Measurements from ENCODE around the gene SOX5. TPM values are rescaled to one million over a fixed set of nuclear protein-coding genes. Genes with fewer than 3 reads are reported as not detected.

The SOX5 gene
- total and polyA plus RNA-seq, 2 of the 8 experiments (the other 6 are each of a cell fraction or from before 2014, with no cell fraction given), result 2.2 to 2.6 TPM

DNA sequence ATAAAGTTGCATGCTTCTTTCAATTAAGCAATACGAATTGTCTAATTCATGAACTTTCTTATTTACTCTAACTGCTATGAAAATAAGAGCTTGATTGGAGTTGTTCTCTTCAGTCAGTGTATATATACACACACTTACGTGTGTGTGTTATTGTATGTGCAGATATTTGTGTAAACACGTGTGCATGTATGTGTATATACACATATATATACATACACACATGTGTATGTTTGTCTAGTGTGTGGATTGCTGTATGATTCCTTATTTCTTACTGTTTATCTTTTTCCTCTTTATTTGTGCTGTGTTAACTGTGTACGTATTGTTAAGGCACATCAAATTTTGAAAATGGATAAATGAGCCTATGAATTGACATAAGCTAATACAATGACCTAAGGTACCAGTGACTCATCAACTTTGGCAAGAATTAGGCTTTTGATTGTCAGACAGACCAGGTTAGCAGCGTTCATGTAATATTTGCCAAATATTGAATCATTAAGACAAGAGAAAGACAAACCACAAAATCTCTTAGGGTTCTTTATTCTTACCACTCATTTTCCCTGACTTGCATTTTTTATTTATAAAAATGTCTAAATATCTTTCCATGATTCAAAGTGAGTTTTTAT lies 423.9 kb downstream of the SOX5 start (continued):
- TF ChIP-seq, protein P1, sequence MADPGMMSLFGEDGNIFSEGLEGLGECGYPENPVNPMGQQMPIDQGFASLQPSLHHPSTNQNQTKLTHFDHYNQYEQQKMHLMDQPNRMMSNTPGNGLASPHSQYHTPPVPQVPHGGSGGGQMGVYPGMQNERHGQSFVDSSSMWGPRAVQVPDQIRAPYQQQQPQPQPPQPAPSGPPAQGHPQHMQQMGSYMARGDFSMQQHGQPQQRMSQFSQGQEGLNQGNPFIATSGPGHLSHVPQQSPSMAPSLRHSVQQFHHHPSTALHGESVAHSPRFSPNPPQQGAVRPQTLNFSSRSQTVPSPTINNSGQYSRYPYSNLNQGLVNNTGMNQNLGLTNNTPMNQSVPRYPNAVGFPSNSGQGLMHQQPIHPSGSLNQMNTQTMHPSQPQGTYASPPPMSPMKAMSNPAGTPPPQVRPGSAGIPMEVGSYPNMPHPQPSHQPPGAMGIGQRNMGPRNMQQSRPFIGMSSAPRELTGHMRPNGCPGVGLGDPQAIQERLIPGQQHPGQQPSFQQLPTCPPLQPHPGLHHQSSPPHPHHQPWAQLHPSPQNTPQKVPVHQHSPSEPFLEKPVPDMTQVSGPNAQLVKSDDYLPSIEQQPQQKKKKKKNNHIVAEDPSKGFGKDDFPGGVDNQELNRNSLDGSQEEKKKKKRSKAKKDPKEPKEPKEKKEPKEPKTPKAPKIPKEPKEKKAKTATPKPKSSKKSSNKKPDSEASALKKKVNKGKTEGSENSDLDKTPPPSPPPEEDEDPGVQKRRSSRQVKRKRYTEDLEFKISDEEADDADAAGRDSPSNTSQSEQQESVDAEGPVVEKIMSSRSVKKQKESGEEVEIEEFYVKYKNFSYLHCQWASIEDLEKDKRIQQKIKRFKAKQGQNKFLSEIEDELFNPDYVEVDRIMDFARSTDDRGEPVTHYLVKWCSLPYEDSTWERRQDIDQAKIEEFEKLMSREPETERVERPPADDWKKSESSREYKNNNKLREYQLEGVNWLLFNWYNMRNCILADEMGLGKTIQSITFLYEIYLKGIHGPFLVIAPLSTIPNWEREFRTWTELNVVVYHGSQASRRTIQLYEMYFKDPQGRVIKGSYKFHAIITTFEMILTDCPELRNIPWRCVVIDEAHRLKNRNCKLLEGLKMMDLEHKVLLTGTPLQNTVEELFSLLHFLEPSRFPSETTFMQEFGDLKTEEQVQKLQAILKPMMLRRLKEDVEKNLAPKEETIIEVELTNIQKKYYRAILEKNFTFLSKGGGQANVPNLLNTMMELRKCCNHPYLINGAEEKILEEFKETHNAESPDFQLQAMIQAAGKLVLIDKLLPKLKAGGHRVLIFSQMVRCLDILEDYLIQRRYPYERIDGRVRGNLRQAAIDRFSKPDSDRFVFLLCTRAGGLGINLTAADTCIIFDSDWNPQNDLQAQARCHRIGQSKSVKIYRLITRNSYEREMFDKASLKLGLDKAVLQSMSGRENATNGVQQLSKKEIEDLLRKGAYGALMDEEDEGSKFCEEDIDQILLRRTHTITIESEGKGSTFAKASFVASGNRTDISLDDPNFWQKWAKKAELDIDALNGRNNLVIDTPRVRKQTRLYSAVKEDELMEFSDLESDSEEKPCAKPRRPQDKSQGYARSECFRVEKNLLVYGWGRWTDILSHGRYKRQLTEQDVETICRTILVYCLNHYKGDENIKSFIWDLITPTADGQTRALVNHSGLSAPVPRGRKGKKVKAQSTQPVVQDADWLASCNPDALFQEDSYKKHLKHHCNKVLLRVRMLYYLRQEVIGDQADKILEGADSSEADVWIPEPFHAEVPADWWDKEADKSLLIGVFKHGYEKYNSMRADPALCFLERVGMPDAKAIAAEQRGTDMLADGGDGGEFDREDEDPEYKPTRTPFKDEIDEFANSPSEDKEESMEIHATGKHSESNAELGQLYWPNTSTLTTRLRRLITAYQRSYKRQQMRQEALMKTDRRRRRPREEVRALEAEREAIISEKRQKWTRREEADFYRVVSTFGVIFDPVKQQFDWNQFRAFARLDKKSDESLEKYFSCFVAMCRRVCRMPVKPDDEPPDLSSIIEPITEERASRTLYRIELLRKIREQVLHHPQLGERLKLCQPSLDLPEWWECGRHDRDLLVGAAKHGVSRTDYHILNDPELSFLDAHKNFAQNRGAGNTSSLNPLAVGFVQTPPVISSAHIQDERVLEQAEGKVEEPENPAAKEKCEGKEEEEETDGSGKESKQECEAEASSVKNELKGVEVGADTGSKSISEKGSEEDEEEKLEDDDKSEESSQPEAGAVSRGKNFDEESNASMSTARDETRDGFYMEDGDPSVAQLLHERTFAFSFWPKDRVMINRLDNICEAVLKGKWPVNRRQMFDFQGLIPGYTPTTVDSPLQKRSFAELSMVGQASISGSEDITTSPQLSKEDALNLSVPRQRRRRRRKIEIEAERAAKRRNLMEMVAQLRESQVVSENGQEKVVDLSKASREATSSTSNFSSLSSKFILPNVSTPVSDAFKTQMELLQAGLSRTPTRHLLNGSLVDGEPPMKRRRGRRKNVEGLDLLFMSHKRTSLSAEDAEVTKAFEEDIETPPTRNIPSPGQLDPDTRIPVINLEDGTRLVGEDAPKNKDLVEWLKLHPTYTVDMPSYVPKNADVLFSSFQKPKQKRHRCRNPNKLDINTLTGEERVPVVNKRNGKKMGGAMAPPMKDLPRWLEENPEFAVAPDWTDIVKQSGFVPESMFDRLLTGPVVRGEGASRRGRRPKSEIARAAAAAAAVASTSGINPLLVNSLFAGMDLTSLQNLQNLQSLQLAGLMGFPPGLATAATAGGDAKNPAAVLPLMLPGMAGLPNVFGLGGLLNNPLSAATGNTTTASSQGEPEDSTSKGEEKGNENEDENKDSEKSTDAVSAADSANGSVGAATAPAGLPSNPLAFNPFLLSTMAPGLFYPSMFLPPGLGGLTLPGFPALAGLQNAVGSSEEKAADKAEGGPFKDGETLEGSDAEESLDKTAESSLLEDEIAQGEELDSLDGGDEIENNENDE (IDR thresholded peaks at IDR 0.05; ENCODE audit: insufficient replicate concordance, low read length), result no peak
- no peak for TF ChIP-seq JUN (IDR thresholded peaks at IDR 0.05; ENCODE audit: low read depth, low read length)
